HepG2 (cell line): ENCODE measurements around the gene NELFB. TPM values are rescaled to one million over a fixed set of nuclear protein-coding genes. Genes with fewer than 3 reads are reported as not detected.
A peak's percentile ranks its signal among the peaks of the same experiment; 100 is the strongest.

ENCODE experiments used
- ATAC-seq: fragments of 200-7000 bp; cut with Tn5 transposase; 3 replicates; pipeline ENCODE4 v1.9.1; 2020; ENCODE audit warnings: mild to moderate bottlenecking, moderate library complexity
- BruUV-seq: library from RNA; stranded (reverse); fragments of 400-500 nt; replicated peaks from 2 replicates; lab custom pipeline; 2021; lab: Mats Ljungman, UMichigan
- CTCF ChIA-PET: fragments of 300-600 bp; formaldehyde crosslinking; extraction: SDS; loops from one replicate; lab custom pipeline; 2021; ENCODE audit warnings: low total read pairs, inconsistent platforms, low intra/inter-chr PET ratio; lab: Yijun Ruan, JAX
- POLR2A ChIA-PET: fragments of 350-600 bp; sonication (Branson Sonifier 250); formaldehyde crosslinking; loops from one replicate; lab custom pipeline; 2020; ENCODE audit warnings: antibody characterized with exemption, inconsistent platforms; lab: Yijun Ruan, JAX
- DNase-seq: peaks from one replicate; pipeline ENCODE4 v3.0.0-alpha.2; 2015; ENCODE audit warnings: low spot score
- FAIRE-seq: peaks from 3 replicates; lab custom pipeline; 2011; peaks lifted over from hg19 to GRCh38; lab: Jason Lieb, UNC
- H2AFZ ChIP-seq: one replicate; pipeline ENCODE4 v1.6.1; 2011; ENCODE audit warnings: low read length, inconsistent platforms
- H3K27ac ChIP-seq: fragments of 300-600 bp; 3 replicates; pipeline ENCODE4 v1.8.0; 2011; ENCODE audit warnings: mixed run types, mild to moderate bottlenecking, mixed read lengths, low read length, inconsistent platforms; ENCODE audit not compliant: insufficient read depth; ENCODE audit errors: extremely low read length
- H3K27me3 ChIP-seq, 2 experiments: fragments of 200-600 bp in 1 of 2; 2 replicates in 1 of 2; 3 replicates in 1 of 2; pipeline versions ENCODE4 v1.6.0 to v1.8.0; 2011; ENCODE audit warnings: low read length in 2 of 2, mild to moderate bottlenecking in 2 of 2, moderate library complexity in 2 of 2, inconsistent platforms in 1 of 2; ENCODE audit not compliant: insufficient read depth in 2 of 2, control insufficient read depth in 1 of 2
- H3K36me3 ChIP-seq, 2 experiments: fragments of 200-600 bp in 1 of 2; replicated peaks in 1 of 2; 2 replicates in 1 of 2; 3 replicates in 1 of 2; pipeline versions ENCODE4 v1.5.1 to v1.8.0; 2011; ENCODE audit warnings: low read length in 2 of 2, inconsistent platforms in 1 of 2; ENCODE audit not compliant: insufficient read depth in 2 of 2, control insufficient read depth in 1 of 2
- H3K4me1 ChIP-seq: 2 replicates; pipeline ENCODE4 v1.5.1; 2012; ENCODE audit warnings: low read length, inconsistent platforms; ENCODE audit not compliant: insufficient read depth
- H3K4me2 ChIP-seq: 2 replicates; pipeline ENCODE4 v1.6.0; 2011; ENCODE audit warnings: low read depth, low read length, inconsistent platforms
- H3K4me3 ChIP-seq, 3 experiments: fragments of 200-600 bp in 1 of 3; sonication (generic), shearing (Covaris generic) in 1 of 3; replicated peaks in 1 of 3; 2 replicates each; pipeline ENCODE4 v1.5.1; 2011 to 2016; ENCODE audit warnings: low read length in 3 of 3, inconsistent platforms in 2 of 3, low read depth in 2 of 3, mild to moderate bottlenecking in 2 of 3, control low read depth in 1 of 3, mixed read lengths in 1 of 3; ENCODE audit not compliant: insufficient read depth in 1 of 3
- H3K79me2 ChIP-seq: one replicate; pipeline ENCODE4 v1.6.1; 2011; ENCODE audit warnings: low read length, inconsistent platforms; ENCODE audit not compliant: insufficient read depth
- H3K9ac ChIP-seq: 2 replicates; pipeline ENCODE4 v1.6.0; 2011; ENCODE audit warnings: mild to moderate bottlenecking, low read depth, low read length, inconsistent platforms; ENCODE audit not compliant: insufficient read depth
- H3K9me3 ChIP-seq: 2 replicates; pipeline ENCODE4 v1.5.1; 2012; ENCODE audit warnings: mild to moderate bottlenecking, low read length
- H4K20me1 ChIP-seq: 2 replicates; pipeline ENCODE4 v1.6.0; 2011; ENCODE audit warnings: inconsistent platforms, mild to moderate bottlenecking, low read length, moderate library complexity; ENCODE audit not compliant: insufficient read depth
- AGO2 ChIP-seq: fragments of 200-400 bp; formaldehyde crosslinking; optimal IDR thresholded peaks from 2 replicates; pipeline ENCODE3; 2017; ENCODE audit warnings: mild to moderate bottlenecking, low read depth, low read length, moderate library complexity
- NR2F2 ChIP-seq: IDR thresholded peaks from 2 replicates; pipeline ENCODE4 v1.6.1; 2012; ENCODE audit warnings: low read depth, inconsistent platforms, borderline replicate concordance
- STAG1 ChIP-seq: sonication (generic); formaldehyde crosslinking; IDR thresholded peaks from 2 replicates; pipeline ENCODE4 v1.4.0; 2020; ENCODE audit warnings: missing genetic modification reagents
- ZNF343 ChIP-seq: sonication (generic); formaldehyde crosslinking; IDR thresholded peaks from 2 replicates; pipeline ENCODE4 v1.4.0; 2020; ENCODE audit warnings: mild to moderate bottlenecking, missing genetic modification reagents
- WGBS: methylation state at CpG from one replicate; pipeline ENCODE4 v1.1.6; 2017; ENCODE audit warnings: low lambda C conversion rate; 5-methylcytosine and 5-hydroxymethylcytosine counted together
- in situ Hi-C: cut with HindIII; loops from 2 replicates; pipeline ENCODE4 v1.10.0; 2017; ENCODE audit warnings: low pct_unique_long_range_greater_than_20kb; ENCODE audit not compliant: extremely low pct_ligation_motif_present
- intact Hi-C: fragments of 100-400 bp; cut with micrococcal nuclease; formaldehyde crosslinking; loops from one replicate; pipeline ENCODE4 v1.10.0; 2022; ENCODE audit not compliant: unreplicated experiment
- polyA plus RNA-seq, 8 experiments: library from polyadenylated mRNA; depleted of rRNA in 3 of 8; stranded (reverse) in 7 of 8; unstranded in 1 of 8; fragments of >200 nt; fragmentation: Illumina TruSeq in 4 of 8; extraction: Trizol in 4 of 8; gene quantifications; 2 replicates each; pipeline versions ENCODE4 v1.2.1 to v1.2.3, GENCODE V29; 2011 to 2016; ENCODE audit warnings: low read depth in 4 of 8, missing spikeins in 1 of 8, mixed read lengths in 1 of 8; ENCODE audit not compliant: insufficient read depth in 1 of 8
- total RNA-seq, 5 experiments: library from RNA; depleted of rRNA; stranded (reverse); fragments of >200 nt; fragmentation: Illumina TruSeq; extraction: Trizol; gene quantifications; 2 replicates each; pipeline ENCODE4 v1.2.3, GENCODE V29; 2016; ENCODE audit warnings: low read depth in 1 of 5
- TF ChIP-seq, protein P1 (sequence below): sonication (generic); formaldehyde crosslinking; IDR thresholded peaks from 2 replicates; pipeline ENCODE4 v1.4.0; 2020; ENCODE audit warnings: missing genetic modification reagents
- TF ChIP-seq, protein P2 (sequence below): sonication (generic); formaldehyde crosslinking; IDR thresholded peaks from 2 replicates; pipeline ENCODE4 v1.4.0; 2020; ENCODE audit warnings: missing genetic modification reagents, borderline replicate concordance

The NELFB gene
- total and polyA plus RNA-seq, 2 of the 13 experiments (the other 11 are each of a cell fraction or from before 2014, with no cell fraction given) = 26.5 to 45.8 TPM

DNA sequence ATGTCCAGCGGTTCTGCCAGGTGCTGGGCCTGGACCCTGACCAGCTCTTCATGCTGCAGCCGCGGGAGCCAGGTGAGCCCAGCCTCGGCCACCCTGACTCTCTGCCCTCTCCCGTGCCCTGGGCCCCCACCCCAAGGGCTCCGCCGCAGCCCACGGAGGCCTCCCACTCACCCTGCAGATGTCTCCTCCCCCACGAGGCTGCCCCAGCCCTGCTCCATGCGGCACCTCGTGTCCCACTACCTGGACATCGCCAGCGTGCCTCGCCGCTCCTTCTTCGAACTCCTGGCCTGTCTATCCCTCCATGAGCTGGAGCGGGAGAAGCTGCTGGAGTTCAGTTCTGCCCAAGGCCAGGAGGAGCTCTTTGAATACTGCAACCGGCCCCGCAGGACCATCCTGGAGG is 40.5 kb upstream of the NELFB start:
- Histone ChIP-seq H3K36me3 (no peaks in the 10 kb centered on the region; a peak in 1 of 5 replicates), H3K4me1 (peaks cover 28% of the 10 kb centered on the region), H4K20me1 (peaks cover 4% of the 10 kb centered on the region; the same call in 1 of the 2 replicates), H3K9me3 (no peaks in the 10 kb centered on the region), H3K4me3 (no peak overlapping the region), H3K9ac (no peak overlapping the region), H3K4me2 (no peak overlapping the region), H3K27ac (no peak overlapping the region), H2AFZ (no peak overlapping the region), H3K79me2 (peaks cover 3% of the 10 kb centered on the region), H3K27me3 (no peaks in the 10 kb centered on the region)
- POLR2A ChIA-PET = interaction anchor here (1.3 kb wide), 1 partner anchor 15 kb away, joined by 3 read pairs; no protein-coding TSS in a partner anchor
- BruUV-seq = no TSS peak
- 96% methylated on average over 14 of the region's 19 CpGs for WGBS
- TF ChIP-seq, protein P1, sequence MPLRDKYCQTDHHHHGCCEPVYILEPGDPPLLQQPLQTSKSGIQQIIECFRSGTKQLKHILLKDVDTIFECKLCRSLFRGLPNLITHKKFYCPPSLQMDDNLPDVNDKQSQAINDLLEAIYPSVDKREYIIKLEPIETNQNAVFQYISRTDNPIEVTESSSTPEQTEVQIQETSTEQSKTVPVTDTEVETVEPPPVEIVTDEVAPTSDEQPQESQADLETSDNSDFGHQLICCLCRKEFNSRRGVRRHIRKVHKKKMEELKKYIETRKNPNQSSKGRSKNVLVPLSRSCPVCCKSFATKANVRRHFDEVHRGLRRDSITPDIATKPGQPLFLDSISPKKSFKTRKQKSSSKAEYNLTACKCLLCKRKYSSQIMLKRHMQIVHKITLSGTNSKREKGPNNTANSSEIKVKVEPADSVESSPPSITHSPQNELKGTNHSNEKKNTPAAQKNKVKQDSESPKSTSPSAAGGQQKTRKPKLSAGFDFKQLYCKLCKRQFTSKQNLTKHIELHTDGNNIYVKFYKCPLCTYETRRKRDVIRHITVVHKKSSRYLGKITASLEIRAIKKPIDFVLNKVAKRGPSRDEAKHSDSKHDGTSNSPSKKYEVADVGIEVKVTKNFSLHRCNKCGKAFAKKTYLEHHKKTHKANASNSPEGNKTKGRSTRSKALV (CRISPR knock-in tag) = no peak
- no peak for TF ChIP-seq STAG1 (CRISPR knock-in tag)
- no peak for TF ChIP-seq ZNF343
- TF ChIP-seq, protein P2, sequence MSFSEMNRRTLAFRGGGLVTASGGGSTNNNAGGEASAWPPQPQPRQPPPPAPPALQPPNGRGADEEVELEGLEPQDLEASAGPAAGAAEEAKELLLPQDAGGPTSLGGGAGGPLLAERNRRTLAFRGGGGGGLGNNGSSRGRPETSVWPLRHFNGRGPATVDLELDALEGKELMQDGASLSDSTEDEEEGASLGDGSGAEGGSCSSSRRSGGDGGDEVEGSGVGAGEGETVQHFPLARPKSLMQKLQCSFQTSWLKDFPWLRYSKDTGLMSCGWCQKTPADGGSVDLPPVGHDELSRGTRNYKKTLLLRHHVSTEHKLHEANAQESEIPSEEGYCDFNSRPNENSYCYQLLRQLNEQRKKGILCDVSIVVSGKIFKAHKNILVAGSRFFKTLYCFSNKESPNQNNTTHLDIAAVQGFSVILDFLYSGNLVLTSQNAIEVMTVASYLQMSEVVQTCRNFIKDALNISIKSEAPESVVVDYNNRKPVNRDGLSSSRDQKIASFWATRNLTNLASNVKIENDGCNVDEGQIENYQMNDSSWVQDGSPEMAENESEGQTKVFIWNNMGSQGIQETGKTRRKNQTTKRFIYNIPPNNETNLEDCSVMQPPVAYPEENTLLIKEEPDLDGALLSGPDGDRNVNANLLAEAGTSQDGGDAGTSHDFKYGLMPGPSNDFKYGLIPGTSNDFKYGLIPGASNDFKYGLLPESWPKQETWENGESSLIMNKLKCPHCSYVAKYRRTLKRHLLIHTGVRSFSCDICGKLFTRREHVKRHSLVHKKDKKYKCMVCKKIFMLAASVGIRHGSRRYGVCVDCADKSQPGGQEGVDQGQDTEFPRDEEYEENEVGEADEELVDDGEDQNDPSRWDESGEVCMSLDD (CRISPR knock-in tag) = no peak
- TF ChIP-seq NR2F2 = no peak
- peak; percentile 1 for TF ChIP-seq AGO2
- no peak for ATAC-seq
- in situ Hi-C loops (no loop called here), intact Hi-C loops (no loop called here)
- no peak for DNase-seq
- CTCF ChIA-PET = no interaction called here
- FAIRE-seq = no peak
